Prostate gland (tissue), 2 donors: ENCODE data around the gene BDH1.

Source experiments
- CTCF ChIP-seq, 4 experiments: fragments of 200-600 bp in 2 of 4; fragments of 450-650 bp in 2 of 4; sonication (generic) in 2 of 4; IDR thresholded peaks; 1 replicate in 3 of 4; 2 replicates in 1 of 4; pipeline ENCODE4 v1.5.1; 2016 to 2019; ENCODE audit warnings: antibody characterized with exemption in 4 of 4, mild to moderate bottlenecking in 2 of 4, moderate library complexity in 2 of 4
- POLR2A ChIP-seq: fragments of 450-650 bp; IDR thresholded peaks from one replicate; pipeline ENCODE4 v1.6.1; 2016; ENCODE audit warnings: antibody characterized with exemption, mild to moderate bottlenecking

GRCh38 chr3:197487911-197488391 lies 67.8 kb downstream of the BDH1 start:
- TF ChIP-seq POLR2A (no peak), CTCF (IDR thresholded peaks at IDR 0.05) (no peak)
